Natural killer cell (primary cell): ENCODE results near the gene PPP3R2. TPM values are rescaled to one million over a fixed set of nuclear protein-coding genes. Genes with fewer than 3 reads are reported as not detected.

Source experiments
- ATAC-seq, 3 donors: fragments of 150-1000 bp in 2 of 3; fragments of 200-7000 bp in 1 of 3; cut with Tn5 transposase; 1 replicate in 1 of 3; 2 replicates in 2 of 3; pipeline ENCODE4 v1.10.0; 2021; ENCODE audit warnings: mild to moderate bottlenecking in 2 of 3, moderate library complexity in 2 of 3
- DNase-seq, 2 donors: peaks; one replicate each; pipeline versions ENCODE4 v3.0.0 to v3.0.0-alpha.2; 2013 to 2021; ENCODE audit warnings: mixed read lengths in 1 of 2
- H3K27ac ChIP-seq: one replicate; pipeline ENCODE4 v1.5.1; 2013; ENCODE audit warnings: mild to moderate bottlenecking, low read length
- H3K27me3 ChIP-seq: one replicate; pipeline ENCODE4 v1.6.1; 2013; ENCODE audit warnings: low read length; ENCODE audit not compliant: control insufficient read depth, insufficient read depth
- H3K36me3 ChIP-seq: one replicate; pipeline ENCODE4 v1.6.1; 2013; ENCODE audit warnings: low read length; ENCODE audit not compliant: control insufficient read depth, insufficient read depth
- H3K4me1 ChIP-seq: one replicate; pipeline ENCODE4 v1.6.1; 2013; ENCODE audit warnings: low read length; ENCODE audit not compliant: control insufficient read depth, insufficient read depth
- H3K4me3 ChIP-seq: one replicate; pipeline ENCODE4 v1.5.1; 2013; ENCODE audit warnings: low read length
- H3K9me3 ChIP-seq: one replicate; pipeline ENCODE4 v1.6.1; 2013; ENCODE audit warnings: low read length; ENCODE audit not compliant: control insufficient read depth, insufficient read depth
- H3K27ac Mint-ChIP-seq, 2 donors: one replicate each; pipeline ENCODE4 v1.8.0; 2022; ENCODE audit warnings: mild to moderate bottlenecking in 2 of 2, mixed read lengths in 2 of 2, moderate library complexity in 1 of 2
- H3K27me3 Mint-ChIP-seq, 2 donors: one replicate each; pipeline ENCODE4 v1.8.0; 2022; ENCODE audit warnings: low read depth in 2 of 2, mixed read lengths in 2 of 2
- H3K36me3 Mint-ChIP-seq: one replicate; pipeline ENCODE4 v1.8.0; 2022; ENCODE audit warnings: mixed read lengths
- H3K4me1 Mint-ChIP-seq, 2 donors: one replicate each; pipeline ENCODE4 v1.8.0; 2022; ENCODE audit warnings: mixed read lengths in 2 of 2
- H3K4me3 Mint-ChIP-seq: one replicate; pipeline ENCODE4 v1.8.0; 2022; ENCODE audit warnings: mild to moderate bottlenecking, moderate library complexity, mixed read lengths
- H3K9me3 Mint-ChIP-seq, 2 donors: one replicate each; pipeline ENCODE4 v1.8.0; 2022; ENCODE audit warnings: mixed read lengths in 2 of 2
- CTCF ChIP-seq: fragments of 200-600 bp; IDR thresholded peaks from one replicate; pipeline ENCODE4 v1.8.0; 2022; ENCODE audit warnings: antibody characterized with exemption
- WGBS: methylation state at CpG from one replicate; pipeline ENCODE4 v1.1.7; 2013; ENCODE audit warnings: missing lambda C conversion rate; ENCODE audit not compliant: insufficient coverage; 5-methylcytosine and 5-hydroxymethylcytosine counted together
- intact Hi-C: fragments of 100-400 bp; cut with micrococcal nuclease; formaldehyde crosslinking; loops from one replicate; pipeline ENCODE4 v1.14.2; 2022
- total RNA-seq, 4 donors: library from RNA; stranded (reverse); fragments of 120-200 nt in 1 of 4; gene quantifications; one replicate each; pipeline versions ENCODE4 v1.2.3 to v1.2.4, GENCODE V29; 2013 to 2022

Gene PPP3R2
- total RNA-seq, 3 donors from 2014 or later (not counting 1 experiment from before 2014, with no cell fraction given), result not detected

GRCh38 chr9:101631892-101632291, 37.1 kb upstream of the PPP3R2 start:
- no peaks in the 10 kb centered on the region for H3K9me3 Mint-ChIP-seq
- H3K4me1 ChIP-seq, result no peaks in the 10 kb centered on the region
- no peak overlapping the region for H3K27ac Mint-ChIP-seq
- DNase-seq (no peak), ATAC-seq (no peak)
- no peaks in the 10 kb centered on the region for H3K36me3 Mint-ChIP-seq
- H3K27me3 ChIP-seq, result no peaks in the 10 kb centered on the region
- 58% methylated on average over 2 of the region's 2 CpGs for whole genome bisulfite sequencing
- no peak for TF ChIP-seq CTCF
- no peak overlapping the region for H3K4me3 ChIP-seq
- no peak overlapping the region for H3K4me3 Mint-ChIP-seq
- no peak overlapping the region for H3K27ac ChIP-seq
- no peaks in the 10 kb centered on the region for H3K9me3 ChIP-seq
- H3K36me3 ChIP-seq, result no peaks in the 10 kb centered on the region
- no peaks in the 10 kb centered on the region for H3K4me1 Mint-ChIP-seq
- intact Hi-C loops, result no loop called here
- H3K27me3 Mint-ChIP-seq, result no peaks in the 10 kb centered on the region

- H3K9me3 Mint-ChIP-seq, result peaks cover 3% of the 10 kb centered on the region in 2 donors
- no peak for DNase-seq
- H3K36me3 ChIP-seq, result no peaks in the 10 kb centered on the region
- intact Hi-C loops, result no loop called here
- H3K36me3 Mint-ChIP-seq, result no peaks in the 10 kb centered on the region
- no peak overlapping the region for H3K4me3 Mint-ChIP-seq
- ATAC-seq, result no peak
- no peaks in the 10 kb centered on the region for H3K9me3 ChIP-seq
- H3K27ac Mint-ChIP-seq, result no peak overlapping the region
- H3K27me3 ChIP-seq, result no peaks in the 10 kb centered on the region
- no peak overlapping the region for H3K4me3 ChIP-seq
- peaks cover 0 to 6% of the 10 kb centered on the region in 2 donors for H3K4me1 Mint-ChIP-seq
- no peak for TF ChIP-seq CTCF
- no peak overlapping the region for H3K27ac ChIP-seq
- 84% methylated on average over 5 of the region's 5 CpGs for WGBS
- H3K4me1 ChIP-seq, result no peaks in the 10 kb centered on the region
- no peaks in the 10 kb centered on the region for H3K27me3 Mint-ChIP-seq
Measured at GRCh38 chr9:101629636-101630035, 34.9 kb upstream of the PPP3R2 start.

GRCh38 chr9:101628173-101628572, 33.4 kb upstream of the PPP3R2 start:
- no peak for ATAC-seq

More at GRCh38 chr9:101628173-101628572, 33.4 kb upstream of the PPP3R2 start:
- Mint-ChIP-seq H3K27me3 (no peaks in the 10 kb centered on the region), H3K36me3 (no peaks in the 10 kb centered on the region), H3K4me3 (no peak overlapping the region), H3K27ac (no peak overlapping the region), H3K4me1 (peaks cover 0 to 6% of the 10 kb centered on the region in 2 donors), H3K9me3 (peaks cover 3% of the 10 kb centered on the region in 2 donors)
- Histone ChIP-seq H3K4me1 (no peaks in the 10 kb centered on the region), H3K36me3 (no peaks in the 10 kb centered on the region), H3K4me3 (no peak overlapping the region), H3K9me3 (no peaks in the 10 kb centered on the region), H3K27ac (no peak overlapping the region), H3K27me3 (no peaks in the 10 kb centered on the region)
- TF ChIP-seq CTCF, result no peak
- no peak for DNase-seq
- 94% methylated on average over 1 of the region's 4 CpGs for WGBS
- intact Hi-C loops, result no loop called here
